Neural progenitor cell (in vitro differentiated cells): ENCODE results near the gene MOSPD2. TPM values are rescaled to one million over a fixed set of nuclear protein-coding genes. Genes with fewer than 3 reads are reported as not detected.
A peak's percentile ranks its signal among the peaks of the same experiment; 100 is the strongest.

Source experiments
- DNase-seq: peaks from one replicate; pipeline ENCODE4 v3.0.0-alpha.2; 2016; ENCODE audit warnings: low spot score
- H2AFZ ChIP-seq: fragments of 200-600 bp; sonication (generic); replicated peaks from 2 replicates; pipeline ENCODE4 v1.6.1; 2016; ENCODE audit warnings: antibody characterized with exemption
- H3F3A ChIP-seq: fragments of 200-600 bp; sonication (generic); 2 replicates; pipeline ENCODE4 v1.6.1; 2016; ENCODE audit warnings: antibody characterized with exemption, low read depth
- H3K27ac ChIP-seq: fragments of 200-600 bp; sonication (generic); 2 replicates; pipeline ENCODE4 v1.5.1; 2016; ENCODE audit warnings: mild to moderate bottlenecking
- H3K27me3 ChIP-seq: fragments of 200-600 bp; sonication (generic); 2 replicates; pipeline ENCODE4 v1.6.1; 2016; ENCODE audit warnings: mild to moderate bottlenecking, moderate library complexity
- H3K36me3 ChIP-seq: fragments of 200-600 bp; sonication (generic); 2 replicates; pipeline ENCODE4 v1.5.1; 2016
- H3K4me1 ChIP-seq: fragments of 200-600 bp; sonication (generic); 2 replicates; pipeline ENCODE4 v1.6.1; 2016; ENCODE audit warnings: mixed run types
- H3K4me2 ChIP-seq: fragments of 200-600 bp; sonication (generic); 2 replicates; pipeline ENCODE4 v1.6.1; 2016
- H3K4me3 ChIP-seq: fragments of 200-600 bp; sonication (generic); 2 replicates; pipeline ENCODE4 v1.5.1; 2016
- H3K79me2 ChIP-seq: fragments of 200-600 bp; sonication (generic); 2 replicates; pipeline ENCODE4 v1.6.1; 2016; ENCODE audit warnings: low read depth
- H3K9ac ChIP-seq: fragments of 200-600 bp; sonication (generic); 2 replicates; pipeline ENCODE4 v1.6.1; 2016
- H3K9me3 ChIP-seq: fragments of 200-600 bp; sonication (generic); 2 replicates; pipeline ENCODE4 v1.5.1; 2016; ENCODE audit warnings: low read depth
- H4K20me1 ChIP-seq: fragments of 200-600 bp; sonication (generic); 2 replicates; pipeline ENCODE4 v1.6.1; 2016; ENCODE audit warnings: low read depth
- H3K27ac Mint-ChIP-seq: 3 replicates; pipeline ENCODE4 v1.8.0; 2021; ENCODE audit warnings: mixed read lengths
- H3K27me3 Mint-ChIP-seq: 2 replicates; pipeline ENCODE4 v1.8.0; 2022; ENCODE audit warnings: low read depth, mild to moderate bottlenecking, inconsistent platforms, moderate library complexity, mixed read lengths; ENCODE audit not compliant: insufficient read depth
- H3K36me3 Mint-ChIP-seq: 3 replicates; pipeline ENCODE4 v1.8.0; 2021; ENCODE audit warnings: mixed read lengths
- H3K4me1 Mint-ChIP-seq: 3 replicates; pipeline ENCODE4 v1.8.0; 2021; ENCODE audit warnings: mixed read lengths
- H3K4me3 Mint-ChIP-seq: 3 replicates; pipeline ENCODE4 v1.8.0; 2021; ENCODE audit warnings: mild to moderate bottlenecking, moderate library complexity, mixed read lengths
- H3K9me3 Mint-ChIP-seq: 3 replicates; pipeline ENCODE4 v1.8.0; 2020; ENCODE audit warnings: mixed read lengths
- EZH2 ChIP-seq: fragments of 200-600 bp; sonication (generic); IDR thresholded peaks from 2 replicates; pipeline ENCODE4 v1.6.1; 2017; ENCODE audit warnings: antibody characterized with exemption, mild to moderate bottlenecking, moderate library complexity
- EZH2phosphoT487 ChIP-seq: fragments of 200-600 bp; sonication (generic); IDR thresholded peaks from 2 replicates; pipeline ENCODE4 v1.6.1; 2017; ENCODE audit warnings: antibody characterized with exemption
- total RNA-seq: library from RNA; depleted of rRNA; stranded (reverse); fragments of >200 nt; gene quantifications from 2 replicates; pipeline ENCODE4 v1.2.3, GENCODE V29; 2015; ENCODE audit warnings: low replicate concordance
- TF ChIP-seq, protein P1 (sequence below): fragments of 200-600 bp; sonication (generic); IDR thresholded peaks from 2 replicates; pipeline ENCODE4 v1.5.1; 2017; ENCODE audit warnings: antibody characterized with exemption, mild to moderate bottlenecking

MOSPD2 gene
- total RNA-seq, 1 donor from 2014 or later = 24.5 TPM

- H3K79me2 ChIP-seq = no peaks in the 10 kb centered on the region
- peaks cover 2% of the 10 kb centered on the region for H3K4me1 Mint-ChIP-seq
- H3K4me2 ChIP-seq = no peak overlapping the region
- no peaks in the 10 kb centered on the region for H3K27me3 Mint-ChIP-seq
- no peaks in the 10 kb centered on the region for H3K9me3 Mint-ChIP-seq
- H3K36me3 Mint-ChIP-seq = no peaks in the 10 kb centered on the region
- no peaks in the 10 kb centered on the region for H3F3A ChIP-seq
- no peak overlapping the region for H3K9ac ChIP-seq
- no peak overlapping the region for H3K27ac Mint-ChIP-seq
- H3K27me3 ChIP-seq = no peaks in the 10 kb centered on the region
- no peaks in the 10 kb centered on the region for H3K36me3 ChIP-seq
- no peak overlapping the region for H3K4me3 ChIP-seq
- no peaks in the 10 kb centered on the region for H3K9me3 ChIP-seq
- H4K20me1 ChIP-seq = no peaks in the 10 kb centered on the region
- no peak overlapping the region for H3K4me3 Mint-ChIP-seq
- DNase-seq = peak; percentile 11
- no peak overlapping the region for H2AFZ ChIP-seq
- TF ChIP-seq EZH2phosphoT487 (no peak), EZH2 (no peak)
- TF ChIP-seq, protein P1, sequence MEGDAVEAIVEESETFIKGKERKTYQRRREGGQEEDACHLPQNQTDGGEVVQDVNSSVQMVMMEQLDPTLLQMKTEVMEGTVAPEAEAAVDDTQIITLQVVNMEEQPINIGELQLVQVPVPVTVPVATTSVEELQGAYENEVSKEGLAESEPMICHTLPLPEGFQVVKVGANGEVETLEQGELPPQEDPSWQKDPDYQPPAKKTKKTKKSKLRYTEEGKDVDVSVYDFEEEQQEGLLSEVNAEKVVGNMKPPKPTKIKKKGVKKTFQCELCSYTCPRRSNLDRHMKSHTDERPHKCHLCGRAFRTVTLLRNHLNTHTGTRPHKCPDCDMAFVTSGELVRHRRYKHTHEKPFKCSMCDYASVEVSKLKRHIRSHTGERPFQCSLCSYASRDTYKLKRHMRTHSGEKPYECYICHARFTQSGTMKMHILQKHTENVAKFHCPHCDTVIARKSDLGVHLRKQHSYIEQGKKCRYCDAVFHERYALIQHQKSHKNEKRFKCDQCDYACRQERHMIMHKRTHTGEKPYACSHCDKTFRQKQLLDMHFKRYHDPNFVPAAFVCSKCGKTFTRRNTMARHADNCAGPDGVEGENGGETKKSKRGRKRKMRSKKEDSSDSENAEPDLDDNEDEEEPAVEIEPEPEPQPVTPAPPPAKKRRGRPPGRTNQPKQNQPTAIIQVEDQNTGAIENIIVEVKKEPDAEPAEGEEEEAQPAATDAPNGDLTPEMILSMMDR = no peak
- peaks cover 6% of the 10 kb centered on the region for H3K4me1 ChIP-seq
- no peak overlapping the region for H3K27ac ChIP-seq
These were observed 58.9 kb downstream of the MOSPD2 start for GRCh38 chrX:14932136-14932535.

DNA sequence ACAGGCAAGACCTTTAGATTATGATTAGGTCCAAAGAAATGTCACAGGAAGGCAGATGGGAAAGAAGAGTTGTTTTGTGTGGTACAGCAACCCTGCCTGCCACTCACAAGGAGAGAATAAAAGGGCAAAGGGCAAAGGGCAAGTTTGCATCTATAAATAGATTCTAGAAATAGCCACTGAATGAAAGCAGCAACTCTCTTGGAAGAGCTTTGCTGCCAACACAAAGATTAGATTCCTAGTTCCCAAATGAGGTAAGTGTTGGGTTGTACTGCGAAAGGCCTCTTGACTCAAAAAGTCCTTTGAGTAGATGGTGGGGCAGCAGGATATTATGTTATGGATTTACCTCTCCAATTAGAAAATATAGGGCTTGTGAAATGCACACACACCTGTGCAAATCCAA, 61.2 kb downstream of the MOSPD2 start:
- Mint-ChIP-seq H3K36me3 (no peaks in the 10 kb centered on the region), H3K9me3 (no peaks in the 10 kb centered on the region), H3K27ac (peak overlapping the region; percentile 20), H3K4me1 (peaks cover 2% of the 10 kb centered on the region), H3K27me3 (peaks cover 2% of the 10 kb centered on the region), H3K4me3 (no peak overlapping the region)
- Histone ChIP-seq H4K20me1 (no peaks in the 10 kb centered on the region), H2AFZ (no peak overlapping the region), H3K4me3 (no peak overlapping the region), H3K4me1 (peaks cover 6% of the 10 kb centered on the region), H3K9ac (no peak overlapping the region), H3K36me3 (no peaks in the 10 kb centered on the region), H3K79me2 (no peaks in the 10 kb centered on the region), H3K27ac (no peak overlapping the region), H3K4me2 (no peak overlapping the region), H3F3A (no peaks in the 10 kb centered on the region), H3K9me3 (no peaks in the 10 kb centered on the region), H3K27me3 (no peaks in the 10 kb centered on the region)
- DNase-seq = no peak
- TF ChIP-seq, protein P1 = no peak
- TF ChIP-seq EZH2 = no peak
- TF ChIP-seq EZH2phosphoT487 = no peak

- no peak overlapping the region for H2AFZ ChIP-seq
- H3K9me3 ChIP-seq = no peaks in the 10 kb centered on the region
- no peak overlapping the region for H3K27ac Mint-ChIP-seq
- no peak overlapping the region for H3K4me2 ChIP-seq
- no peaks in the 10 kb centered on the region for H3K79me2 ChIP-seq
- no peak for DNase-seq
- H3K36me3 ChIP-seq = no peaks in the 10 kb centered on the region
- H3K4me3 Mint-ChIP-seq = no peak overlapping the region
- H3K9ac ChIP-seq = no peak overlapping the region
- no peak overlapping the region for H3K4me3 ChIP-seq
- peaks cover 4% of the 10 kb centered on the region for H3K4me1 Mint-ChIP-seq
- TF ChIP-seq, protein P1 = no peak
- TF ChIP-seq EZH2phosphoT487 (no peak), EZH2 (no peak)
- H3K27me3 ChIP-seq = no peaks in the 10 kb centered on the region
- H4K20me1 ChIP-seq = no peaks in the 10 kb centered on the region
- H3K9me3 Mint-ChIP-seq = peaks cover 3% of the 10 kb centered on the region
- H3K27ac ChIP-seq = no peak overlapping the region
- no peaks in the 10 kb centered on the region for H3K36me3 Mint-ChIP-seq
- H3K4me1 ChIP-seq = peaks cover 6% of the 10 kb centered on the region
- H3K27me3 Mint-ChIP-seq = peaks cover 2% of the 10 kb centered on the region
- no peaks in the 10 kb centered on the region for H3F3A ChIP-seq
These were observed 63.3 kb downstream of the MOSPD2 start for GRCh38 chrX:14936561-14936960.
